Peyer's patch (tissue), 4 donors: Measurements from ENCODE around the gene MAPK4.

ENCODE experiments used
- CTCF ChIP-seq, 6 experiments: fragments of 450-650 bp in 4 of 6; fragments of 200-600 bp in 2 of 6; sonication (generic) in 1 of 6; IDR thresholded peaks; one replicate each; pipeline ENCODE4 v1.5.1; 2017 to 2019; ENCODE audit warnings: antibody characterized with exemption in 6 of 6, mild to moderate bottlenecking in 3 of 6, moderate library complexity in 1 of 6
- POLR2A ChIP-seq, 2 donors: fragments of 450-650 bp; IDR thresholded peaks; one replicate each; pipeline ENCODE4 v1.5.1; 2017; ENCODE audit warnings: antibody characterized with exemption in 2 of 2, mild to moderate bottlenecking in 2 of 2, moderate library complexity in 2 of 2

GRCh38 chr18:50647237-50647636 lies 87.3 kb downstream of the MAPK4 start:
- no peak for TF ChIP-seq CTCF (IDR thresholded peaks at IDR 0.05)
- no peak for TF ChIP-seq POLR2A (IDR thresholded peaks at IDR 0.05)
